Inflammatory macrophage treated with lipopolysaccharide for 1 hour (primary cell): ENCODE measurements around the gene CBFA2T2.
"Not testable (repeated sequence)": the region's sequence is repeated elsewhere in the genome, so short reads cannot be mapped to it uniquely, and the experiment has no call there.

ENCODE experiments used
- DNase-seq, 2 donors: peaks; one replicate each; pipeline ENCODE4 v3.0.0-alpha.2; 2020 to 2022

CBFA2T2 gene

DNA sequence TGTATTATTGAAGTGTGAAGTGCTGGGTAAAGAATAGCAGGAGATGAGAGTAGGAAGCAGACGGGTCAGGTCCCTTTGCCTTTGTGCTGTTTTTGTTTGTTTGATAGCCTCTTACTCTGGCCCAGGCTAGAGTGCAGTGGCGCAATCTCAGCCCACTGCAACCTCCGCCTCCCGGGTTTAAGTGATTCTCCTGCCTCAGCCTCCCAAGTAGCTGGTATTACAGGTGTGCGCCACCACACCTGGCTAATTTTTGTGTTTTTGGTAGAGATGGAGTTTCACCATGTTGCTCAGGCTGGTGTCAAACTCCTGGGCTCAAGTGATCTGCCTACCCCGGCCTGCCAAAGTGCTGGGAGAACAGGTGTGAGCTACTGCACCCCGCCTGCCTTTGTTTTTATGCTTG, 18.1 kb downstream of the CBFA2T2 start:
- DNase-seq: not testable (repeated sequence)

DNA sequence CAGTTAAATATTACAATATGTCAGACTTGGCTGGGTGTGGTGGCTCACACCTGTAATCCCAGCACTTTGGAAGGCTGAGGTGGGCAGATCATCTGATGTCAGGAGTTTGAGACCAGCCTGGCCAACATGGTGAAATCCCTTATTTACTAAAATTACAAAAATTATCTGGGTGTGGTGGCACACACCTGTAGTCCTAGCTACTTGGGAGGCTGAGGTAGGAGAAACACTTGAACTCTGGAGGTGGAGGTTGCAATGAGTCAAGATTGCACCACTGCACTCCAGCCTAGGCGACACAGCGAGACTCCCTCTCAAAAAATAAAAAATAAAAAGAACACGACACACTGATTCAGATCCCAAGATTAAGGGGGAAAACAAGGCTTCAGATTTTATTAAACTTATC, 19.2 kb downstream of the CBFA2T2 start:
- DNase-seq: not testable (repeated sequence)

DNA sequence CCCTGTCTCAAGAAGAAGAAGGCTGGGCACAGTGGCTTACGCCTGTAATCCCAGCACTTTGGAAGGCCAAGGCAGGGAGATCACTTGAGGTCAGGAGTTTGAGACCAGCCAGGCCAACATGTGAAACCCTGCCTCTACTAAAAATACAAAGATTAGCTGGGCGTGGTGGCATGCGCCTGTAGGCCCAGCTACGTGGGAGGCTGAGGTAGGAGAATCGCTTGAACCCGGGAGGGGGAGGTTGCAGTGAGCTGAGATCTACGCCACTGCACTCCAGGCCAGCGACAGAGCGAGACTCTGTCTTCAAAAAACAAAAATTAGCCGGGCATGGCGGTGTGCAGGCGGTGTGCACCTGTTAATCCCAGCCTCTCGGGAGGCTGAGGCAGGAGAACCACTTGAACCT, 22.0 kb downstream of the CBFA2T2 start:
- DNase-seq: not testable (repeated sequence)

DNA sequence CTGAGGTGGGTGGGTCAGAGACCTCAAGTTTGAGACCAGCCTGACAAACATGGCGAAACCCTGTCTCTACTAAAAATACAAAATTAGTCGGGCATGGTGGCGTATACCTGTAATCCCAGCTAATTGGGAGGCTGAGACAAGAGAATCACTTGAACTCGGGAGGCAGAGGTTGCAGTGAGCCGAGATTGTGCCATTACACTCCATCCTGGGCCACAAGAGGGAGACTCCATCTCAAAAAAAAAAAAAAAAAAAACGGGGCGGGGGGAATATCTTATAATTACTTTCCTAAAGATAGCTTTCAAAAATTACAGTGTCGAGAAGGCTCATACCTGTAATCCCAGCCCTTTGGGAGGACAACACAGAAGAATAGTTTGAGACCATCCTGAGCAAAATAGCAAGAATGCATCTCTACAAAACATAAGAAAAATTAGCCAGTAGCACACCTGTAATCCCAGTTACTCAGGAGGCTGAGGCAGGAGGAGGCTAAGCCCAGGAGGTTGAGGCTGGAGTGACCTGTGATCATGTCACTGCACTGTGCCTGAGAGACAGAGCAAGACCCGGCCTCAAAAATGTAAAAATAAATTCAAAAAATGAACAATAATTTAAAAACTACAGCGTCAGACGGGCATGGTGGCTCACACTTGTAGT, 25.8 kb downstream of the CBFA2T2 start:
- no peak for DNase-seq

DNA sequence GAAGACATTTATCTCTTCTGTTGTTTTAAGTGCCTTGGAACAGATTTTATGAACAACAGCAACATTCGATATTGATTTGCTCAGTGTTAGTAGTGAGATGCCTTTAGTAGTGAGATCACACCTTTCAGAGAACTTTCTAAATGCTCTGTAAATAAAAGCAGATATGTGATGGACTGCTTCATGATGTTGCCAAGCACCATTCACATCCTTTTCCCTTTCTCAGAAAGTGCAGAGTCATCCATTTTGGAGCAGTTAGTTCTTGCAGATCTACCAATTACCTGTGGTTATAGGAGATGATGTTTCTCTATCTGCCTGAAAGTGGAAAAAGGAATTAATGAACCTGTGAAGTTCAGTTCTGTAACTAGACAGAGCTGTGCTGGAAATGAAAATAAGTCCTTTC, 27.0 kb downstream of the CBFA2T2 start:
- DNase-seq: no peak

DNA sequence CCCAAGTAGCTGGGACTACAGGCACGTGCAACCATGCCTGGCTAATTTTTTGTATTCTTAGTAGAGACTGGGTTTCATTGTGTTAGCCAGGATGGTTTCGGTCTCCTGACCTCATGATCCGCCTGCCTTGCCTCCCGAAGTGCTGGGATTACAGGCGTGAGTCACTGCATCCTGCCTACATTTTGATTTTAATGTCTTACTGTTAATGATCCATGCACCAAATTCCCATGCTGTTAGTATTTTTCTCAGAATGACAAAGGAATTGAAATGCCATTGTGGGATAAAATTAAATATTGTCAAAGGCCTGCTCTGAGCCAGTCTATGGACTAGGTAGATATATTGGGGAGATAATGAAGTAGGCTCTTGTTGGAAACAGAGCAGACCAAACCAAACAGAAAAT, 28.2 kb downstream of the CBFA2T2 start:
- no peak for DNase-seq

DNA sequence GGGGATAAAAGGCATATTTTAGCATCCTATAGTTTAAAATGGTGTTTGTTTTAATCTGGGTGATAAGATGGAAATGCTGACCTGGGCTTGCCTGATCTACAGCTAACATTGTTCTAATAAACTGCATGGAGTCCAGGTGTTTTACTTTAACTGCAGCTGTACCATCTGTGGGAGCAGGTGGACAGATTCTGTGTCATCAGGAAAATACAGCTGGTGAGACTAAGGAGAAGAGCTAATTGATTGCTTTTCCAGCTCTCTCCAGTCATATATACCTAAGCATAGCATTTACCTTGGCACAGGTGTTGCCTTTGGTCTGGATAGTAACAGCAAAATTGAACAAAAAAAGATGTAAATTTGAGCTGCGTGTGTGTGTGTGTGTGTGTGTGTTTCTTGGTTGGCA, 31.6 kb downstream of the CBFA2T2 start:
- no peak for DNase-seq

DNA sequence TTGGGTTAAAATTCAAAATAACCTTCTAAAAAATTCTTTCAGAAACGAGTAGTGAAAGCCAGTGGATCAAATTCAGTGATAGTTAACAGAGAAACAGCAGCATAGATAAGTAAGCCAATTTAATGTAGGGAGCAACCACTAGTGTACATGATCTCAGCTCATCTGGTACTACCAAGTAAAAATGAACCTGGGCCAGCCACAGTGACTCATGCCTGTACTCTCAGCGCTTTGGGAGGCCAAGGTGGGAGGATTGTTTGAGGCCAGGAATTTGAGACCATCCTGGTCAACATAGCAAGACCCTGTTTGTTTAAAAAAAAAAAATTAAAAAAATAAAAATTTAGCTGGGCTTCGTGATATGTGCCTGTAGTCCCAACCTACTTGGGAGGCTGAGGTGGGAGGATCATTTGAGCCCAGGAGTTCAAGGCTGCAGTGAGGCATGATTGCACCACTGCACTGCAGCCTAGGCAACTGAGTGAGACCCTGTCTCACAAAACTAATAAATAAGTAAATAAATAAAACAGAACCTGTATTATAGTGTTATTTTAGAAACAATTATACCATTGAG, 32.4 kb downstream of the CBFA2T2 start:
- no peak for DNase-seq

DNA sequence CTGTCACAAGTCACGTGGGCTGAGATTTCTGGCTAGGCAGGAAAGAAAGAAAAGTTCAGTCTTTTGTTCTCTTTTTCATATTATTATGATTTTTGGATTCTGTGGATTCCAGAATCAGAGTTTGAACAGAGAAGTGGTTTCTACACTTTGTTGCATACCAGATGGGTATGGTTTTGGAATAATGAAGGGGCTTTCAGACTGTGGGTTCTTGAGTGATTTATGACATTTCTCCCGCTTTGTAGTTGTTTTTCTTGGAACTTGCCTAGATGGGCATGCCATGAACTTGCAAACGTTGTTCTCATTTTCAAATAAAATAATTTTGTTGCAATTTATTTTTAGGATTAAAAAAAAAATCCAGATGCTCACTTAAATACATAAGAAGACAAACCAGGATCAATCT, 34.4 kb downstream of the CBFA2T2 start:
- DNase-seq: no peak

DNA sequence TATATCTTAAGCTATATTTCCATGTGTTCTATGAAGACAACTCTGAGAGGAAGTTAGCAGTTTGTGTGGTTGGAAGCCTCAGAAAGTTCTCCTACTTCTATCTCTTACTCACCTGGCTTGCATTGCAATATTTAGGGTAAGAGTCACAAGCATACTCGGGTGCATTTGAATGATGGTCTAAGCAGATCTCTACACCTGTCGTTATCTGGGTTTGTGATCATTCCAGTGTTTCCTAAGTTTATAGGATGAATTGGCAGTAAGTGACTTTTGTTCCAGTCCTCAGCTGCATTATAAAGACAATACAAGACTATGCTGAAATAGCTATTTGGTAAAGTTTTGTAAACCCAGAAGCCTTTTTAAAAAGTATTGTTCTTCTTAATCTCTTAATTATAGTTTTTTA, 36.9 kb downstream of the CBFA2T2 start:
- no peak for DNase-seq

DNA sequence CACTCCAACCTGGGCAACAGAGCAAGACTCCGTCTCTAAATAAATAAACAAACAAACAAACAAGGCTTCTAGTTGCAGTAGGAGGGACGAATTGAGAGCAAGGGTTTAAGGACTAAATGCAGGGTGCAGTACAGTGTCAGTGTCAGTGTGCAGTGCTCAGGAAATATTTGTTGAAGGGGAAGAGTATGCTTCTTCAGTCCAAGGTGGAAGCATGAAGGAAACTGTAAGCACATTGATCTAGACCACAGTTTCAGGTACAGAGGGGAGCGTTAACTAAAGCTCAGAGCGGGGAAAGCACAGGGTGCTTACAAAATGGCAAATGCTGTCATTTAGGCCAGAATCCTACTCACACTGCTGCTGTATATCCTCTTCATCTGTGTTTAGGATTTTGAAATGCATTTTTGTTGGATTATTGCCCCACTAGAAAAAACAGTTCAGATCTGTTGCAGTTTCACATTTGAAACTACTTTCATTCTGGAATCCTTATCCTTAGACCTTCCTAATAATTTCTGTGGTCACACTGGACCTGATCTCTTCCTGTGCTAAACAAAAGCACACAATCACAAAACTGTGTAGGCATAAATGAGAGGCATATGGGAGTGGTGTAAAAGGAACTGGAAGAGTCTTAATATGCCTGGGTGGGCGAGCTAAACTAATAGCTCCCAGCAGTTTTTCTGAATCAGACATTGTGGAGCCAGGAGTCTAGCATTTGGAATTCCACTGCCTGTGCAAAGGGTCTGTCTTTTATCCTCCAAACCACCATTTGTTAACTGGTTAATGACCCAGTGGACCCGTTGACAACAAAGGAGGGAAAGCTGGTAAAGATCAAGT, 41.4 kb downstream of the CBFA2T2 start:
- DNase-seq: no peak

DNA sequence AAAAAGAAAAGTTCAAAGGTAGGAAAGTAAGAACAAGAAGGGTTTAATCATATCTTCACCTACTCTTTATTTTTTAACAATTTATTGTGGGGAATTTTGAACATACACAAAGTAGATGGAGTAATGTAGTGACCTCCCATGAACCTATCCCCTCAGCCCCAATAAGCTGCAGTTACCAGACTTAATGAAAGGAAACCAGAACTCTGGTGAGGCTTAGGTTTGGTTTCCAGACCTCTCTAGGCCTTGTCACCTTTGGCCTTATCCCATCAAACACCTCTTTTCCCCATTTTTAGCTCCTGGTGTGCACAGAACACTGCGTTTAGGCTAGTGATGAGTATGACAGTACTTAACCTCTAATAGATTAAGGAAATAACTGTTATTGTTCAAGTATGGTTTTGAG, 42.0 kb downstream of the CBFA2T2 start:
- DNase-seq: no peak

DNA sequence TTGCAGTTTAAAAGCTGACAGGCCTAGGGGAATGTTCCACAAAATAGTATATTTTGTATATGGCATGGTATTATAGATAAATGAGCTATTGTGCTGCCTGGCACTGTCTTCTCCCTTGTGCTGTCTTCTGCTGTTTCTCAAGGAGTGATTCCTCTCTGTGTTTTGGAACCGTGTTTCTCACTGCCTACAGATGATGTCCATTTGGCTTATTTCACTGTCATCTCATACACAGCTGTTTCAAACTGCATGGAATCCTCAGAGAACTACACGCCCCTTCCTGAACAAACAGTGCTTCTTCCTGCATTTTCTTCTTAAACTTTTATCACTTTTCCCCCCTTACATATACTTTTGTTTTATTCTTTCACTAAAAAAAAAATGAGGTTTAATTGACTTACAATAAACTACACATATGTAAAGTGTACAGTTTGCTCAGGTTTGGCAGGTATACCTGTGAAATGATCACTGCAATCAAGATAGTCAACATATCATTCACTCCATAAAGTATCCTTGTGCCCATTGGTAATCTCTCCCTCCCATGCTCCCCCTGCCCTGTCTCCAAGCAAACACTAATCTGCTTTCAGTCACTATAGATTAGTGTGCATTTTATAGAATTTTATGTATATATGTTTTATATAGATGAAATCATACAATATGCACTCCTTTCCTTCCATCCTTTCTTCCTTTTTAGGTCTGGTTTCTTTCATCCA, 43.0 kb downstream of the CBFA2T2 start:
- DNase-seq: no peak

DNA sequence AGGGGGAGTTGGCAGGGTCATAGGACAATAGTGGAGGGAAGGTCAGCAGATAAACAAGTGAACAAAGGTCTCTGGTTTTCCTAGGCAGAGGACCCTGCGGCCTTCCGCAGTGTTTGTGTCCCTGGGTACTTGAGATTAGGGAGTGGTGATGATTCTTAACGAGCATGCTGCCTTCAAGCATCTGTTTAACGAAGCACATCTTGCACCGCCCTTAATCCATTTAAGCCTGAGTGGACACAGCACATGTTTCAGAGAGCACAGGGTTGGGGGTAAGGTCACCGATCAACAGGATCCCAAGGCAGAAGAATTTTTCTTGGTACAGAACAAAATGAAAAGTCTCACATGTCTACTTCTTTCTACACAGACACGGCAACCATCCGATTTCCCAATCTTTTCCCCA, 45.8 kb downstream of the CBFA2T2 start:
- DNase-seq: not testable (repeated sequence)

DNA sequence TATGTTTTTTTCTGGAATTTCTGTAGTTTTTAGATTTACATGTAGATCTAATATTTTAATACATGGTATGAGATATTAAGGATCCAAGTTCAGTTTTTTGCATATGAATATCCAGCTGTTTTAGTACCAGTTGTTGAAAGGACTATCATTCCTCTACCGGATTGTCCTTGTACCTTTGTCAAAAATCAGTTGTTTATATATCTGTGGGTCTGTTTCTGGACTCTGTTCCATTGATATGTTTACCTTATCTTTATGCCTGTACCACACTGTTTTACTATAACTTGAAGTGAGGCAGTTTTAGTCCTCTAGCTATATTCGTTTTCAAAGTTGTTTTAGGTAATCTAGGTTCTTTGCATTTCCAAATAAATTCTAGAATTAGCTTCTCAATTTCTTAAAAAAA, 47.7 kb downstream of the CBFA2T2 start:
- no peak for DNase-seq

DNA sequence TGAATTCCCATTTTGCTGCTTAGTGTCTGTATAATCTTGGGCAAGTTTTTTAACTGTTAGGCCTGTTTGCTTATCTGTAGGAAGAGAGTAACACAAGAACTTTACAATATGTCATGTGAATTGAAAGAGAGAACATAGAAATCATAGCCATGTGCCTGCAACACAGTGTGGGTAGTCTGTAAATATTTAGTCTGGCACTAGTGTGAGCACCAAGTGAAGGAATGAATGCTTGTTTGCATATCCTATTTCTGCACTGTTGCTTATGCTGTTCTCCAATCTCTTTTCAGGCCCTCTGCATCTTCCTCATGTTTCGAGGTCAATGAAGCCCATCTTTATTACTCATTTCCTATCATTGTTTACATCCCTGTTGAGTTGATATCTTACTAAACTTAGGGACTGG, 49.2 kb downstream of the CBFA2T2 start:
- DNase-seq: no peak

DNA sequence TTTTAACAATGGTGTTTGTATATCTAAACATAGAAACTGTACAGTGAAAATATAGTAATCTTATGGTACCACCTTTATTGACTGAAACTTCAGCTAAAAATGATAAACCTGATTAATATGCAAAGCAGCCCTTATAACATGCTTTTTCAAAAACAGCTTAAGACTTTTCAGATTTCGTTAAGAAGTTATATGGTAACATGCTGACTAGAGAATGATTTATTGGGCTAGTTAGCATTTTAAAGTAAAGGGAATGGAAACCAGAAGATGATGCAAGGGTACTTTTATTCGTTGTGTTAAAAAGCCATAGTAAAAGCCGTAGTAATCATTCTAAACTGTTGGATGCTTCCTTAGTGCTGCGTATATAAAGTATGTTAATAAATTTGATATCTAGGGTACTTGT, 50.5 kb downstream of the CBFA2T2 start:
- DNase-seq: no peak

DNA sequence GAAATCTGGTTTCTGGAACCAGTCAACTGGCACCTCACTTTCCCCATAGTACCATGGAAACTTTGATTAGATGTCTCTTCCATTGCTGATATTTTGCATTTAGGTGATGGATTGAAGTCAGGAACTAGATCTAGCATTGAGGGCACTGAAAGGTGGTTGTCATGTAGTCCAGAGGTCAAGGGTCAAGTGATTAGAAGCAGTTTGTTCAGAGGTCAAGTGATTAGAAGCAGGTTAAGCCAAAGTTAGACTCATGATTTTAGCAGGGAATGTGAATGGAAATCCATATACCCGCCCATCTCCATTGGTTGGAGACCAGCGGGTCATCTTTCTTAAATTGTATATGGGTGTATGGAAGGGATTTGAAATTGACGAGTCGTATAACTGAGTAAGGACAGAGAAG, 51.2 kb downstream of the CBFA2T2 start:
- no peak for DNase-seq

DNA sequence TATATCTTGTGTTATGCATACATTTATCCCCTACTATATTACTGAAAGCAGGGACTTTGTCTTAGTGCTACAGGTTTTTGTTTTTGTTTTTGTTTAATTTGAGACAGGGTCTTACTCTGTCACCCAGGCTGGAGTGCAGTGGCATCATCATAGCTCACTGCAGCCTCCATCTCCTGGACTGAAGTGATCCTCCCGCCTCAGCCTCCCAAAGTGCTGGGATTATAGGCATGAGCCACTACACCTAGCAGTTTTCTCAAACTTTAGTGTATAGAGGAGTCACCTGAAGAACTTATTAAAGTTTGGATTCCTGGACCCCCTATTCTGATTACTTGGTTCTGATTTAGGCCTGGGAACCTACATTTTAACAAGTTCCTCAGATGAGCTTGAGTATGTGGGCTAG, 51.9 kb downstream of the CBFA2T2 start:
- no peak for DNase-seq

DNA sequence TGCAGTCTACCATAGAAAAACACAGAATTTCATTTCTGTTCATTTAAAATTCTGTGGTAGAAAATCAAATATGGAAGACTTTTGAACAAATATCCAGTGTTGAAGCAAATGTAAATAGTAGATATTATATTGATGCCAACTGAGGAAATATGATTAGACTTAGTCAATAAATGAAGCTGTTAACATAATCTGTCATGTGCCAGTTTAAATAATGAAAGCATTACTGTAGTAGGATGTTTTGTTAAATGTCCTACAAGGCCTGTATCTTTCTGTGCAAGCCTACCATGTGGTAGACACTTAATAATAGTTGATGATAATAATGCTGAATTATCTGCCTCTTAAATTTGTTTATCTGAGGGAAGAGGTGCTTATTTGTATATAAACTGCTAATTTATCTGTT, 55.9 kb downstream of the CBFA2T2 start:
- no peak for DNase-seq

DNA sequence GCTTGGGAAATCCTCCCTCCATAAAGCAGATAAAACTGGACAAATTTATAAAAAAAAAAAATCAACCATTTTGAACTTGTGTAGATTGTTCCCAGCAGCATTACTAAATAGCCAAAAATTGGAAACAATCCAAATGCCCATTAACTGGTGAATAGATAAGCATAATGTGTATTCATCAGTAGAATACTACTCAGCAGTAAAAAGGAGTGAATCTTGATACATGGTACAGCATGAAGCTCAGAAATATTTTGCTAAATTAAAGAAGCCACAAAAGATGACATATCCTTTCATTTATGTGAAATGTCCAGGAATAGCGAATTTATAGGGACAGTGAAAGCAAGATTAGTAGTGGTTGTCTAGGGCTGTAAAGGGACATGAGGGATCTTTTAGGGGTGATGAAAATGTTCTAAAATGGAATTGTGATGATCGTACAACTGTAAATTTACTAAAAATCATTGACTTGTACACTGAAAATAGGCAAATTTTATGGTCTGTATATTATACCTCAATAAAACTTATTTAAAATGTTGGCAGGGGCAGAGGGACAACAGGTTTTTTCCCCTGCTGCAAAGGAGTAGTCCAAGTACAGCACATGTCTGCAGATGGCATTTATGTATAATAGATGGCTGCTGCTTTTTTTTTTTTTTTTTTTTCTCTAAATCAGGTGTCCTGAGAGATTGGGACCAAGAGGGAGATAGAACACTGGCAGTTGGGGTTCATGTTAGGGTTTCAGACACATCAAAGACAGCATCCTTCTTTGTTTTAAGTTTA, 59.5 kb downstream of the CBFA2T2 start:
- DNase-seq: no peak

DNA sequence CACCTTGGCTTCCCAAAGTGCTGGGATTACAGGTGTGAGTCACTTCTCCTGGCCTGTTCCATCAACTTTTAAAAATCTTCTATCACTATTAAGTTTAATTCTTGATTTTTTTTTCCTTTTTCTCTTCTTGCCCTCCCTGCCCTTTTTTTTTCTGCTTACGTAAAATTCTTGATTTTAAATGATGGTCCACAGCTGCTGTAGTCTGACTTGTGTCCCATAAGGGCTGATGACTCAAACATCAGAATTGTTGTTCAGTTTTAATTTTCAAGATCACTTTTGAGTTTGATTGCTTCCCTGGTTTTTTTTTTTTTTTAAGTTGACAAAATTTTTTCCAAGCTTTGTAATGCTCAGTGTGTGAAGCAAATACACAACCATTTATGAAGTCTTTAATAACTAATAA, 61.9 kb downstream of the CBFA2T2 start:
- no peak for DNase-seq

DNA sequence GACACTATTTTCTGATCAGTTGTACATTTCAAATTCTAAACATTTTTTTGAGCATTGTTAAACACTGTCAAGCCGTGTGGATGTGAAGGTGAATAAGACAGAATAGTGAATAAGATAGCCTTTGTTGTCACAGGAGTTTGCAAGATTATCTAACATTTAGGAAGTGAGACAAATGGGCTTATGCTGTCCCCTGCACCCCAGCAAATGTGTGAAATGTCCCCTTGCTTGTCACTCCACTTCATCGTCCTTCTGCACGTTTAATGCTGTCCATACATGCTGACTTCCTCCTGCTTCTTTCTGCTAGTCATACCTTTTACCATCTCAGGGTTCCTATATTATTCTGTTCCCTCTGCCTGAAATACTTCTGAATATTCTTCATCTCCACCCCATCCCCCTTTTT, 62.6 kb downstream of the CBFA2T2 start:
- DNase-seq: no peak
